GM10266 (cell line): ENCODE data around the gene OS9.

Source experiments
- DNase-seq: peaks from one replicate; pipeline ENCODE4 v3.0.0; 2012; ENCODE audit errors: extremely low spot score
- CTCF ChIP-seq: IDR thresholded peaks from 2 replicates; pipeline ENCODE4 v1.5.1; 2012; ENCODE audit warnings: mild to moderate bottlenecking, low read depth; ENCODE audit not compliant: control insufficient read depth, insufficient read depth; ENCODE audit errors: missing control alignments

Gene OS9

GRCh38 chr12:57755194-57755453 lies 61.2 kb downstream of the OS9 start:
- TF ChIP-seq CTCF: no peak
- no peak for DNase-seq

GRCh38 chr12:57755454-57756372 lies 61.8 kb downstream of the OS9 start:
- DNase-seq: no peak
- TF ChIP-seq CTCF: no peak

GRCh38 chr12:57756406-57757341 lies 62.7 kb downstream of the OS9 start:
- TF ChIP-seq CTCF: peak; percentile 92
- DNase-seq: peak; percentile 89

GRCh38 chr12:57757771-57758170 lies 63.8 kb downstream of the OS9 start:
- no peak for TF ChIP-seq CTCF
- no peak for DNase-seq

- no peak for TF ChIP-seq CTCF
- no peak for DNase-seq
Measured at GRCh38 chr12:57758552-57759359, 64.8 kb downstream of the OS9 start.

GRCh38 chr12:57759360-57759980 lies 65.5 kb downstream of the OS9 start:
- TF ChIP-seq CTCF: peak; percentile 56

More at GRCh38 chr12:57759360-57759980, 65.5 kb downstream of the OS9 start:
- no peak for DNase-seq
